ENCODE results near the gene ADAD2. TPM values are rescaled to one million over a fixed set of nuclear protein-coding genes. Genes with fewer than 3 reads are reported as not detected.

The ADAD2 gene
- total and polyA plus RNA-seq, 5 experiments from 2014 or later = 0.10 to 0.21 (median 0.12) TPM; not detected in 2

DNA sequence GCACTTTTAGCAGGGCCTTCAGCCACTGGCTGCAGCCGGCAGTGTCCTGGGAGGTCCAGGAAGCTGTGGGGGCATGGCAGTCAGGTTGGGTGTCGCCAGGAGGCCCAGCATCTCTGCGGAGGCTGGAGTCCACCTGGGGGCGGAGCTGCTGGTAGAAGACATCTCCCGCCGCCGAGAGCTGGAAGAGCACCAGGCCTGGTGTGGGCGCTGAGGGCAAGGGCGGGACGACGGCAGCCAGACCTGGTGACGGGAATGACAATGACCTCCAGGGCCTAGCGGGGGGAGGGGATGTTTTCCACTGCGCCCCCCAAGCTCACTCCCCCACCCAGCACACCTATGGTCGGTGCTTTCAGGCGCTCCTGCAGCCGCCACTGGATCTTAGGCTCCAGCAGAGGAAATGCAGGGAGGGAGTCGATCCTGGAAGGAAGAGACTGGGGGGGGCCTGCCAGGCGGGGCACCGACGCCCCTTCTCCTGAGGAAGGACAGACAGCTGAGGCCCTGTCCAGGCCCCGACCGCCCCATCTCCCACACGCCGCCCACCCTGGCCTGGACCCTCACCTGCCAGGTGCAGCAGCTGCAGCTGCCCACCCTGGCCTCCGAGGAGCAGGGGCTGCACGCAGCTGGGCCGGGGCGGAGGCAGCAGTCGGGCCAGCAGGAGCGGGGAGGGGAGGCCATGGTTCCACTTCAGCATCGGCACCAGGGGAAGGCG, 11.2 kb upstream of the ADAD2 start:
- peaks cover 12 to 25% (median 14%) of the 10 kb centered on the region in 4 donors for H3K4me1 Mint-ChIP-seq
- no peak for ATAC-seq
- no peaks in the 10 kb centered on the region for H3K9me3 Mint-ChIP-seq
- H3K27me3 Mint-ChIP-seq = no peaks in the 10 kb centered on the region
- H3K36me3 Mint-ChIP-seq = peaks cover 0 to 38% (median 8%) of the 10 kb centered on the region in 3 donors
- no peak overlapping the region for H3K27ac Mint-ChIP-seq
- H3K4me3 Mint-ChIP-seq = no peak overlapping the region
- DNase-seq = no peak
- POLR2A ChIA-PET = no interaction called here

DNA sequence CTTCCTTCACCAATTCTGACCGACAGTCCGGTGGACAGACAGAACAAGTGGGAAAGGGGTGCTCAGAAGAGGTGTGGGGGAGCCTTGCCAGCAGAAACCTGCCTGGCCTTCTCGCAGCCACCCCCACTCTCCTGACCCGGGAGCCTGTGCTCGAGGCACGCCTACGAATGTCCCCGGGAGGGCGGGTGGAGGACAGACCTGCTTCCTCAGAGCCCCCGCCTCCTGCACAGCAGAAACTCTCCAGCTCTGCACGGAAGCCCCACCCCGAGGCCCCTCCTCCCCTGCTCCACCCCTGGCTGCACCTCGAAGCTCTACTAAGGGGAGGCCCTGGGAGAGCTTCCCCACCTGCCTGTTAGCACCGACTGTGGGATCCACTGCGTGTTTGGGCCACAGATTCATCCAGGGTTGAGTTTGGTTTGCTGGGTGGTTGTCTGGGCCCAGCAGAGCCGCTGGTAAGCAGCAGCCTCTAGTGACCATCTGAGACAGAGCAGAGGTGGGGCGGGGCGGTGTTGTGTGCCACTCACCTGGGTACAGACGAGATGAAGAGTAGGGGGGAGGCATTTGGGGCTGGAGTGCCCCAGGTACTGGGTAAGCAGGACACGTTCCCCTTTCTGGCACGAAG, 10.3 kb upstream of the ADAD2 start:
- H3K36me3 Mint-ChIP-seq = peaks cover 0 to 40% (median 8%) of the 10 kb centered on the region in 3 donors
- H3K4me3 Mint-ChIP-seq = no peak overlapping the region
- no peaks in the 10 kb centered on the region for H3K9me3 Mint-ChIP-seq
- DNase-seq (no peak), ATAC-seq (no peak)
- H3K27ac Mint-ChIP-seq = no peak overlapping the region
- peaks cover 13 to 23% (median 16%) of the 10 kb centered on the region in 4 donors for H3K4me1 Mint-ChIP-seq
- POLR2A ChIA-PET = interaction anchor here (0.6 kb wide), 1 partner anchor 24 kb away, joined by 3 read pairs; no protein-coding TSS in a partner anchor
- no peaks in the 10 kb centered on the region for H3K27me3 Mint-ChIP-seq

DNA sequence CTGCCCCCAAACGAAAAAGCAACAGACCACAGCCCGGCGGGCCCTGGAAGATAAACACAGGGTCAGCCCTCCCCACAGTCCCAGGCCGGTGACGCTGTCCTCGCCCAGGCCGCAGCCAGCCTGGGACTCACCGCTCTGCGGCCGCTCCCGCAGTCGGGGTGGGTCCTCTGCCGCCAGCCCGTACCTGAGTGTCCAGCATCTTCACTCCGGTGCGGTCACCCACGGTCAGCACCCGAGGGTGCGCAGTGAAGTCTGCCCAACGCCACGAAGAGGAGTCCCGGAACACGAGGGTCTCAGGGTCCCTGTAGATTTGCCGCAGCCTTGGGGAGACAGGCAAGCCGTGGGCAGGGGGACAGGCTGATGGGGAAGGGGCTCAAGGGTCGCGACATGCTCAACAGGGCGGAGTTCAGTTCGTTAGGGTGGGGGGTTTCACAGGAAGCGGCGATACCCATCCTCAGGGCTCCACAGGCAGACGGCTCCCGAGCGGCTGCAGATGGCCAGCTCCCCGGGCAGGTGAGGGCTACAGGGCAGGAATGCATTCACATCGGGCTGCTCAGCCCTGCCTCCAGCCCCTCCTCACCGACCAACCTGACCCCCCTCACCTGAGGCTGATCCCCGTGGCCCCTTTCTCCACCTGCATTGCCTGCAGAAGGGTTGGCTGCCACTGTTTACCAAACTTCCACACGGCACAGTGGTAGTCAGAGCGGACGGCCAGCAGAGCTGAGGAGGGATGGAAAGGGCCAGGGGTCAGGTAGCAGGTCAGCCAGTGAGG, 9.6 kb upstream of the ADAD2 start:
- no peak overlapping the region for H3K27ac Mint-ChIP-seq
- POLR2A ChIA-PET = no interaction called here
- H3K4me3 Mint-ChIP-seq = no peak overlapping the region
- ATAC-seq (no peak), DNase-seq (no peak)
- no peaks in the 10 kb centered on the region for H3K27me3 Mint-ChIP-seq
- H3K4me1 Mint-ChIP-seq = peaks cover 15 to 24% (median 23%) of the 10 kb centered on the region in 4 donors
- no peaks in the 10 kb centered on the region for H3K9me3 Mint-ChIP-seq
- peaks cover 0 to 40% (median 8%) of the 10 kb centered on the region in 3 donors for H3K36me3 Mint-ChIP-seq

DNA sequence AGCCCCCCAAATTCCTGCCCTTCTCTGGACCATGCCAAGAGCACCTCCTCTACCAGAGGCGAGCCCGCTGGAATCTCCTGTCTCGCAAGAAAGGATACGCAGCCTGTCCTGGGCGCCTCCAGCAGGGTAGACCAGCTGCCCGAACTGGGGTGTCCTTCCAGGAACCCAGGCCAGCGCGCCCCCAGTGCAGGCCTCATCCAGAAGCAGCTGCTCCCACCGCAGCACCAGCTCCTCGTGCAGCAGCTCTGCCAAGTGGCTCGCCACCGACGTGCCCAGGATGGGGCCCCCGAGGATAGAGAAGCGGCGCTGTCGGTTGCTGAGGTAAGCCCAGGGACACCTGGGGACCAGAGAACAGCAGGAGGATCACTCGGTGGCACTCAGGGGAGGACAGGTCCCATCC, 8.9 kb upstream of the ADAD2 start:
- Mint-ChIP-seq H3K4me1 (peaks cover 17 to 25% (median 24%) of the 10 kb centered on the region in 4 donors), H3K4me3 (no peak overlapping the region), H3K9me3 (no peaks in the 10 kb centered on the region), H3K27ac (no peak overlapping the region), H3K27me3 (no peaks in the 10 kb centered on the region), H3K36me3 (peaks cover 0 to 40% (median 8%) of the 10 kb centered on the region in 3 donors)
- no peak for DNase-seq
- ATAC-seq = no peak
- POLR2A ChIA-PET = no interaction called here

DNA sequence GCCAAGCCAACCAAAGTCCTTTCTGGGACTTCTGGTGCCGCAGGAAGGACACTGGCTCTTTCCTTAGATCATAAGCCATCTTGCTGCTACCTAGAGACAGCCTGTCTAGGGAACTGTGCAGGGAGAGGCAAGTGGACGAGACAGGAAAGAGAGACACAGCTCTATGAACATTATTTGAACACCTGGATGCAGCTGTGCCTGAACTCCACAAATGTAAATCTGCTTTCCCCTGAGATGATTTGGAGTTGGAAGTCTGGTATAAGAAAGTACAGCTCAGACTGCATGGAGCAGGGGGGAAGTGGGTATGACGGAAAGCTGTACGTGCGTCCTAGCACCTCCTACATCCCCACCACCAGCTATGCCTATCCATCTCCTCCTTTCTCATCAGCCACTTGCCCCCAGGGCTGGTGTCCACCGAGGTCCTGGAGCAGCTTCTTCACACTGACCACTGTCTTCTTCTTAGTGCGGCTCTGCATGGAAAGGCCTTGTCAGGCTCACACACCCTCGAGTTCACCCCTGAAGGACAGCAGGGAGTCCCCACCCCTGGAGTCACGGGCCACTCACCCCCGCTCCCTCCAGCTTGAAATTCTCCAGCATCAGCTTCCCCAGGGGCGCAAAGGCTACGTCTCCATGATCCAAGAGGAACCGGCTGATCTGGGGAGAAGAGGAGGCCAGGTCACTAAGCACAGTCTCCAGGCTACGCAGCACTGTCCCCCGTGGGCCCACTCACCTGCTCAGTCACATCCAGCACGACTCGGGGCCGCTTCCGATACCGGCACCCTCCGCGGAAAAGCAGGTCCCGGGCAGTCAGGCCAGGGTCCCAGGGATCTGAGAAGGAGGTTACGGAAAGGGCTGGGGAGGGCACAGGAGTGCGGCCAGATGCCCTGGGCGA, 8.0 kb upstream of the ADAD2 start:
- H3K4me3 Mint-ChIP-seq = peak overlapping the region in 1 of 10 donors; percentile 68
- H3K36me3 Mint-ChIP-seq = peaks cover 0 to 38% (median 8%) of the 10 kb centered on the region in 3 donors
- H3K4me1 Mint-ChIP-seq = peaks cover 17 to 27% (median 24%) of the 10 kb centered on the region in 4 donors
- POLR2A ChIA-PET = no interaction called here
- peak overlapping the region in 1 of 10 donors; percentile 57 for H3K27ac Mint-ChIP-seq
- ATAC-seq (no peak), DNase-seq (no peak)
- no peaks in the 10 kb centered on the region for H3K9me3 Mint-ChIP-seq
- no peaks in the 10 kb centered on the region for H3K27me3 Mint-ChIP-seq

DNA sequence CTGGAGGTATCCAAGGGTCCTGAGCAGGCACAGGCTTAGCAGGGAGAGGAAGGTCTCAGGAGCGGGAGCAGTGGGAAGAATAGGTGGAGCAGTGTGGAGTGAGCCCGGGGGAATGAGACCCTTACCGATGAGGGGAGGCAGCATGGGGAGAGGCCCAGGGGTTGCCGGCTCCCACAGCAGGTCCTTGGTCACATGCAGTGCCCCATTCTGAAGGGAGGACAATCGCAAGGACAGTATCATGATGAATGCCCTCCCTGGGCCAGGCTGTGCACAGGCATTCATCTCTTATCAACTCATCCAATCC, 7.4 kb upstream of the ADAD2 start:
- DNase-seq = no peak
- Mint-ChIP-seq H3K27me3 (no peaks in the 10 kb centered on the region), H3K9me3 (no peaks in the 10 kb centered on the region), H3K4me1 (peaks cover 17 to 27% (median 24%) of the 10 kb centered on the region in 4 donors), H3K4me3 (peak overlapping the region in 1 of 10 donors; percentile 68), H3K27ac (peak overlapping the region in 2 of 10 donors; percentile 15 to 31), H3K36me3 (peaks cover 0 to 33% (median 8%) of the 10 kb centered on the region in 3 donors)
- no peak for ATAC-seq
- POLR2A ChIA-PET = no interaction called here

DNA sequence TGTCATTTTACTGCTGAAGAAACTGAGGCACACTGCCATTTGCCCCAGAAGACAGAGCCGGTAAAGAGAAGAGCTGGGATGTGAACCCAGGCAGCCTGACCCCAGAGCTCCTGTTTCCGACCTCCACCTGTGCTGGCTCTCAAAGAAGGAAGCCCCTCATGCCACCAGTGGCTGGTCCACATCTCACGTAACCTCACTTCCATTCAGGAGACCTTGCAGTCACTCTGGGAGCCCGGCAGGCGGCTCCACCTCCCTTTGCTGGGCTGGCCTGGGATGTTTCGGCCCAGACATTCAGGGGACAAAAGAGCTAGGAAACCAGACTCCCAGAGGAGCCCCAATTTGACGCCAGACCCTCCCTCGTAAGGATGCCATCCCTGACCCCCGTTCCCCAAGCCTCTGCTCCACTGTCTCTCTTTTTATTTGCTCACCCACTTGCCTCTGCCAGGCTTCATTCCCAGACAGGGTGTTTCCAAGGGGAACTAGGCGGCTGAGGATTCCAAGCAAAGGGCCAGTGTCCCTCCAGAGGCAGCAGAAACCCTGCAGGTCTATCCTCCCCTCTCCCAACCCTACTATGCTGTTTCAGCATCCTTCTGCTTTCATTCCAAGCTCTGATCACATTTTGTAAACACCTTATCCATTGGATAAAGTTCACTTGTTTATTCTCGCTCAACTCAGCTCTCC, 6.9 kb upstream of the ADAD2 start:
- peaks cover 0 to 30% (median 8%) of the 10 kb centered on the region in 3 donors for H3K36me3 Mint-ChIP-seq
- no peak for ATAC-seq
- POLR2A ChIA-PET = no interaction called here
- peaks cover 17 to 27% (median 24%) of the 10 kb centered on the region in 4 donors for H3K4me1 Mint-ChIP-seq
- peak overlapping the region in 3 of 10 donors; percentile 26 to 91 (median 60) for H3K4me3 Mint-ChIP-seq
- no peaks in the 10 kb centered on the region for H3K9me3 Mint-ChIP-seq
- peak overlapping the region in 3 of 10 donors; percentile 31 to 75 (median 51) for H3K27ac Mint-ChIP-seq
- H3K27me3 Mint-ChIP-seq = no peaks in the 10 kb centered on the region
- no peak for DNase-seq

DNA sequence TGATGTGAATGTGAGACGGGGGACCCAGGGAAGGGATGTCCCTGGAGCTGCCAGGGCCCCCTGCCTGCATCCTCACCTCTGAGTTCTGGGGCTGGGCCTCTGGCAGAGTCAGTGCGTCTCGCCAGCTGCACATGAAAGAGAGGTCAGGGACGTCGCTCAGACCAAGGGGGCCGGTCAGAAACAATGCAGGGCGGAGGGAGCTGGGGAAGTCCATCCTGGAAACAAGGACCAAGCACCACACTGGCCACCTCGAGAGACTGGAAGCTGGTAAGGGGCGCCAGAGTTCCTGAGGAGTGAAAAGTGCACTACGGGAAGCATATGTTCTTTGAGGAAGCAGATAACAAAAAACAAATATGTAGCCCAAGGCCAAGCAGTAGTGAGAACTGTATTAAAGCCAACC, 6.2 kb upstream of the ADAD2 start:
- DNase-seq = no peak
- no peaks in the 10 kb centered on the region for H3K9me3 Mint-ChIP-seq
- peaks cover 17 to 27% (median 24%) of the 10 kb centered on the region in 4 donors for H3K4me1 Mint-ChIP-seq
- ATAC-seq = no peak
- H3K27me3 Mint-ChIP-seq = no peaks in the 10 kb centered on the region
- H3K27ac Mint-ChIP-seq = peak overlapping the region in 4 of 10 donors; percentile 41 to 81 (median 68)
- POLR2A ChIA-PET = no interaction called here
- peak overlapping the region; percentile 79 to 95 (median 92) for H3K4me3 Mint-ChIP-seq
- peaks cover 0 to 30% (median 8%) of the 10 kb centered on the region in 3 donors for H3K36me3 Mint-ChIP-seq

DNA sequence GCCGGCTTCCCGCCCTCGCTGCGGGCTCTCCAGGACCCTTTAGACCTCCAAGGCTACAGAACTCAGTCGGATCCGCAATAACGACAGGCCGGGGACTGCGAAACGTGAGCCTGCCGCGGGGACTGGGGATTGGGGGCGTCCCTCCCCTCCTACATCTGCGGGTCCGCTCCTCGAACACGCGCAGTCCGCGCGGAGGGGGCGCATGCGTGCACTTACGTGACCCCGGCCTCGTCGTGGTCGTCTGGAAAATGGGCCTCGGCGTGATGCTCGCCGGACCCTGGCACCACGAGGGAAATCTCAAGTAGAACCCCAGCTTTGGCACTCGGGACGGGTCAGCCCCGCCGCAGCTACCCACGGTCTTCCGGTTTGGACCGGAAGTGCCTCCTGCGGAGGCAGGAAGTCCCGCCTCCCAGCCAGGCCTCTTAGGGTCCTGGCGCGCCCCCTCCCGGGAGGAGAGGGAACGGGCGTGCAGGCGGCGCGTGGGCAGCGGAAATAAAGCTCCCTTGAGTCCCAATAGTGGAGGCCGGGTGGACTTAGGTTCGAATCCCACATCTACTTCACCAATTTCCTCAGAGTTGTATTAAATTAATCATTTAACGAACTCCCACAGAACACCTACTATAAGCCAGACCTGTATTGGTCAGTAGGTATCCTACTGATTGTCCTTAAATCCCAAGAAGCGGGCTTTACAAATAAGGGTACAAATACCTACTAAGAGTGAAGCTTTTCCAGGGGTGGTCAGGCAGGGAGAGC, 4.1 kb upstream of the ADAD2 start, which contains the start of gene TAF1C:
Gene TAF1C (minus strand): TSS at position 373 of the 753 bp plus-strand sequence. CDS start 2,069 bp downstream, outside the sequence.
- Mint-ChIP-seq H3K4me3 (peak within 1 kb of the TSS; percentile 85 to 95 (median 92)), H3K9me3 (no peaks in the 10 kb centered on the region), H3K36me3 (peaks cover 0 to 15% (median 8%) of the 10 kb centered on the region in 3 donors), H3K27me3 (no peaks in the 10 kb centered on the region), H3K4me1 (peaks cover 17 to 27% (median 24%) of the 10 kb centered on the region in 4 donors), H3K27ac (peak within 1 kb of the TSS; percentile 77 to 97 (median 95))
- ATAC-seq = peak; percentile 91 to 92
- POLR2A ChIA-PET = interaction anchor here (0.5 to 2.3 kb wide), 8 partner anchors 9 to 362 kb away, joined by 3 to 15 read pairs (median 4); partner anchors contain the start of genes DNAAF1, HSDL1 and MBTPS1
- DNase-seq = peak; percentile 77 to 93 (median 88)

DNA sequence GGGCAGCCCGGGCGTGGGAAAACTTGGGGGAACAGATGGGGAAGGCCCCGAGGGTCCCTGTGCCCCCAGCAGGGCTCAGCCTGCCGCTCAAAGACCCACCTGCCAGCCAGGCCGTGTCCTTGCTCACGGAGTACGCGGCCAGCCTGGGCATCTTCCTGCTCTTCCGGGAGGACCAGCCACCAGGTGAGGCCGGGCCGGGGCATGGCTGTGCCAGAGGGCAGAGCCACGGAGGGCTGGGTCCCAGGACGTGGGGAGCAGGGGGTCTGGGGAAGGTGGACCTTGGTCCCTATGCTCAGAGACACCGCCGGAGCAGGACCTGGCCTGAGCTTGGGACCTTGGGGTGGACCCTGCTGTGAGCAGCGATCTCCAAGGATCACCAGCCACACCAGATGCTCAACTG, 509 bp downstream of the ADAD2 start:
- Mint-ChIP-seq H3K27me3 (no peaks in the 10 kb centered on the region), H3K27ac (no peak overlapping the region)
- POLR2A ChIA-PET = no interaction called here

DNA sequence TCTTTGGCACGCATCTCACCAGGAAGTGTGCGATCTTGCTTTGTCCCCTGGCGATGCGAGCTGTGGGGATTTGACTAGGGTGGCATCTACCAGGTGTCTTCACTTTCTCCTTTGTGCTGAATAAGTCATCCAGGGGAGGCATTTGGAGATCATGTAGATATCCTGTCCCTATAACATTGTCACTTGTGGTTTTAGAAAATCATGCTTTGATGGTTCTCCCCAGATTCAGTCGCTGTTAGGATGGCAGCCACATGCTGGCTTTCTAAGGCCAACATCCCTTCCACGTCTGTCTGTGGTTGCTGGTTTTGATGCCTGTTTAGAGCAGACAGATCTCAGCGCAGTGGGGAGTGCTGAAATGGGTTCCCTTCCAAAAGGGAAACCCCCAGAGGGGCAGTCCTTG, 2.5 kb downstream of the ADAD2 start:
- Mint-ChIP-seq H3K27ac (peak overlapping the region; percentile 80 to 95 (median 90)), H3K9me3 (no peaks in the 10 kb centered on the region), H3K36me3 (no peaks in the 10 kb centered on the region), H3K4me3 (peak overlapping the region; percentile 65 to 88 (median 75)), H3K27me3 (no peaks in the 10 kb centered on the region), H3K4me1 (peaks cover 16 to 28% (median 20%) of the 10 kb centered on the region in 4 donors)
- POLR2A ChIA-PET = no interaction called here
- DNase-seq (peak in 6 of 10 donors; percentile 16 to 35 (median 22)), ATAC-seq (peak; percentile 58 to 72)

More for the DNA sequence above, 509 bp downstream of the ADAD2 start:
- no peaks in the 10 kb centered on the region for H3K9me3 Mint-ChIP-seq
- no peak overlapping the region for H3K4me3 Mint-ChIP-seq
- ATAC-seq = no peak
- peaks cover 19 to 24% (median 22%) of the 10 kb centered on the region in 4 donors for H3K4me1 Mint-ChIP-seq
- H3K36me3 Mint-ChIP-seq = no peaks in the 10 kb centered on the region
- no peak for DNase-seq

All from naive thymus-derived CD8-positive, alpha-beta T cell (primary cell).